ENCODE data around the gene SLC38A9. TPM values are rescaled to one million over a fixed set of nuclear protein-coding genes. Genes with fewer than 3 reads are reported as not detected.
A peak's percentile ranks its signal among the peaks of the same experiment; 100 is the strongest.

SLC38A9 gene
- polyA plus RNA-seq, 1 of the 3 experiments (the other 2 are of a cell fraction), result 6.9 TPM

DNA sequence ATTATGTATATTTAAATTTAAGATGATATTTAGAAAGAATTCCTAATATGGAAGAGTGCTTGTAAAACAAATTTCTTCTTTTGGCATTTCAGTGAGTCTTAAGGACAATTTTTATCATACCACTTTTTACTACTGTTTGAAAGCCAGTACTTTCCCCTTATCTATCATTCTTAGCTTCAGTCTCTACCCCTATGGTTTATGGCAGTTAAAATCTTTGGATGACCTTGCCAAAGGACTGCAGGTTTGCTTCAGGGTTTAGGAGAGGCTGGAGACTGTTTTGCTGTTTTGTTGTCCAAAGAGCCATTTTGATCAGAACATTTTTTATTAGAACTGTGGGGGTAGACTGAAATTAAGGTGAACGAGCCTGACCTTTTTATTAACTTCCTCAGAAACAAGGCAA is 30.8 kb downstream of the SLC38A9 start (continued):
- TF ChIP-seq, protein P1, sequence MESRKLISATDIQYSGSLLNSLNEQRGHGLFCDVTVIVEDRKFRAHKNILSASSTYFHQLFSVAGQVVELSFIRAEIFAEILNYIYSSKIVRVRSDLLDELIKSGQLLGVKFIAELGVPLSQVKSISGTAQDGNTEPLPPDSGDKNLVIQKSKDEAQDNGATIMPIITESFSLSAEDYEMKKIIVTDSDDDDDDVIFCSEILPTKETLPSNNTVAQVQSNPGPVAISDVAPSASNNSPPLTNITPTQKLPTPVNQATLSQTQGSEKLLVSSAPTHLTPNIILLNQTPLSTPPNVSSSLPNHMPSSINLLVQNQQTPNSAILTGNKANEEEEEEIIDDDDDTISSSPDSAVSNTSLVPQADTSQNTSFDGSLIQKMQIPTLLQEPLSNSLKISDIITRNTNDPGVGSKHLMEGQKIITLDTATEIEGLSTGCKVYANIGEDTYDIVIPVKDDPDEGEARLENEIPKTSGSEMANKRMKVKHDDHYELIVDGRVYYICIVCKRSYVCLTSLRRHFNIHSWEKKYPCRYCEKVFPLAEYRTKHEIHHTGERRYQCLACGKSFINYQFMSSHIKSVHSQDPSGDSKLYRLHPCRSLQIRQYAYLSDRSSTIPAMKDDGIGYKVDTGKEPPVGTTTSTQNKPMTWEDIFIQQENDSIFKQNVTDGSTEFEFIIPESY (IDR thresholded peaks at IDR 0.05; ENCODE audit: borderline replicate concordance, low read depth), result no peak
- TF ChIP-seq MXI1 (IDR thresholded peaks at IDR 0.05; ENCODE audit: low read depth, low read length) (no peak), SIN3A (IDR thresholded peaks at IDR 0.05; ENCODE audit: borderline replicate concordance, low read depth, low read length) (no peak), FOXM1 (IDR thresholded peaks at IDR 0.05; ENCODE audit: low read depth) (no peak)
- TF ChIP-seq, protein P2, sequence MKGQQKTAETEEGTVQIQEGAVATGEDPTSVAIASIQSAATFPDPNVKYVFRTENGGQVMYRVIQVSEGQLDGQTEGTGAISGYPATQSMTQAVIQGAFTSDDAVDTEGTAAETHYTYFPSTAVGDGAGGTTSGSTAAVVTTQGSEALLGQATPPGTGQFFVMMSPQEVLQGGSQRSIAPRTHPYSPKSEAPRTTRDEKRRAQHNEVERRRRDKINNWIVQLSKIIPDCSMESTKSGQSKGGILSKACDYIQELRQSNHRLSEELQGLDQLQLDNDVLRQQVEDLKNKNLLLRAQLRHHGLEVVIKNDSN (IDR thresholded peaks at IDR 0.05; ENCODE audit: borderline replicate concordance, low read depth), result no peak

DNA sequence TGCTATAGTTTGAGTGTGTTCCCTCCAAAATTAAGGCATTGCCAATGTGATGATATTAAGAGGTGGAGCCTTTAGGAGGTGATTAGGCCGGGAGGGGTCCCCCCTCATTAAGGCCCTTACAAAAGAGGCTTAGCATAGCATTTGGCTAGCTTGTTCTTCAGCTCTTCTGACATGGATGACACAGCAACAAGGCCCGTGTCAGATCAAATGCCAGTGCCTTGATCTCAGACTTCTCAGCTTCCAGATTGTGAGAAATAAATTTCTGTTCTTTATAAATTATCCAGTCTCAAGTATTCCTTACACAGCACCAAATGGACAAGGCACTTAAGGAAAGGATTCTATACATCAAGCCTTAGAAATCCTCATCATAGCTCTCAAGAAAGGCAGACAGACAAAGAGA is 31.8 kb downstream of the SLC38A9 start:
- Histone ChIP-seq H3K4me3 (ENCODE audit: low read depth in 2 of 2, low read length in 1 of 2) (no peak overlapping the region), H3K9me3 (no peaks in the 10 kb centered on the region), H3K36me3 (replicated peaks in 1 of 2; ENCODE audit: control insufficient read depth in 1 of 2, insufficient read depth in 2 of 2, low read length in 1 of 2) (no peaks in the 10 kb centered on the region), H3K4me1 (ENCODE audit: control insufficient read depth in 1 of 2, insufficient read depth in 2 of 2, low read depth in 1 of 2, low read length in 1 of 2) (no peaks in the 10 kb centered on the region; a peak in 1 of 4 replicates), H3K9me2 (no peaks in the 10 kb centered on the region), H3K27ac (ENCODE audit: low read depth in 2 of 2, low read length in 1 of 2) (peak overlapping the region in 1 of 2 experiments; percentile 3; a peak in 1 of 4 replicates), H3F3A (replicated peaks; ENCODE audit: insufficient read depth) (peaks cover 7% of the 10 kb centered on the region), H4K20me1 (ENCODE audit: insufficient read depth) (no peaks in the 10 kb centered on the region), H3K9ac (no peak overlapping the region), H2AFZ (ENCODE audit: low read depth) (no peak overlapping the region), H3K79me2 (ENCODE audit: insufficient read depth) (no peaks in the 10 kb centered on the region; the same call in 1 of the 2 replicates), H3K4me2 (peak overlapping the region; percentile 39), H3K27me3 (ENCODE audit: insufficient read depth) (no peaks in the 10 kb centered on the region)
- WGBS (ENCODE audit: low lambda C conversion rate), result 50% methylated on average over 2 of the region's 2 CpGs
- no peak for DNase-seq
- TF ChIP-seq YY1 (IDR thresholded peaks at IDR 0.05; ENCODE audit: low read depth), result no peak
- CTCF ChIA-PET, result interaction anchor here (3.2 kb wide), 1 partner anchor 11 kb away, joined by 15 read pairs; no protein-coding TSS in a partner anchor
- POLR2A ChIA-PET, result no interaction called here

DNA sequence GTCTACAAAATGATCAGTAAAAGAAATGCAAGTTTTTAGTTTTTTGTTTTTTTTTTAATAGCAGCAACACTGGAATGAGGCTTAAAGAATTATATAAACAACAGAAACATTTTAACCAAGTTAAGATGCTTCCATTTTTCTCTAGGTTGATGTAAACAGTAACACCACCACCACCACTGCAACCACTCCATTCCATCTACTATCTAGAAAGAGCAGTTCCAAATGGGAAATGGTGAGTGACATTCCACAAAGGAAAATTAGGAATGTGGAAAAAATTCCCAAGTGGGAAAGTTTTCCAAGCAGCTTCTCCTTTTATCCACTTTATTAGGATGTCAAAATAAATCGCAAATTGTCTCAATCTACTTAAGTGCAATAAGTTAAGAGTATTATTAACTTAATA is 32.6 kb downstream of the SLC38A9 start:
- no peak for DNase-seq
- Histone ChIP-seq H3K79me2 (ENCODE audit: insufficient read depth) (no peaks in the 10 kb centered on the region; the same call in 1 of the 2 replicates), H3K4me3 (ENCODE audit: low read depth in 2 of 2, low read length in 1 of 2) (no peak overlapping the region), H3K27me3 (ENCODE audit: insufficient read depth) (no peaks in the 10 kb centered on the region), H2AFZ (ENCODE audit: low read depth) (no peak overlapping the region), H3K36me3 (replicated peaks in 1 of 2; ENCODE audit: control insufficient read depth in 1 of 2, insufficient read depth in 2 of 2, low read length in 1 of 2) (no peaks in the 10 kb centered on the region), H3K4me1 (ENCODE audit: control insufficient read depth in 1 of 2, insufficient read depth in 2 of 2, low read depth in 1 of 2, low read length in 1 of 2) (no peaks in the 10 kb centered on the region; a peak in 2 of 4 replicates), H3K9ac (no peak overlapping the region), H3K27ac (ENCODE audit: low read depth in 2 of 2, low read length in 1 of 2) (no peak overlapping the region), H4K20me1 (ENCODE audit: insufficient read depth) (no peaks in the 10 kb centered on the region), H3K9me3 (no peaks in the 10 kb centered on the region), H3K9me2 (no peaks in the 10 kb centered on the region), H3K4me2 (no peak overlapping the region), H3F3A (replicated peaks; ENCODE audit: insufficient read depth) (peaks cover 10% of the 10 kb centered on the region)
- WGBS (ENCODE audit: low lambda C conversion rate), result 88% methylated on average over 1 of the region's 1 CpG
- CTCF ChIA-PET, result interaction anchor here (3.2 kb wide), 1 partner anchor 12 kb away, joined by 15 read pairs; no protein-coding TSS in a partner anchor
- POLR2A ChIA-PET, result no interaction called here
- TF ChIP-seq, protein P3, sequence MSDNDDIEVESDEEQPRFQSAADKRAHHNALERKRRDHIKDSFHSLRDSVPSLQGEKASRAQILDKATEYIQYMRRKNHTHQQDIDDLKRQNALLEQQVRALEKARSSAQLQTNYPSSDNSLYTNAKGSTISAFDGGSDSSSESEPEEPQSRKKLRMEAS (IDR thresholded peaks at IDR 0.05; ENCODE audit: low read depth), result no peak
- TF ChIP-seq JUND (IDR thresholded peaks at IDR 0.05), result no peak
- TF ChIP-seq TEAD4 (IDR thresholded peaks at IDR 0.05; ENCODE audit: borderline replicate concordance, insufficient read depth), result no peak
- no peak for TF ChIP-seq RCOR1 (IDR thresholded peaks at IDR 0.05; ENCODE audit: low read length)
- TF ChIP-seq, protein P4, sequence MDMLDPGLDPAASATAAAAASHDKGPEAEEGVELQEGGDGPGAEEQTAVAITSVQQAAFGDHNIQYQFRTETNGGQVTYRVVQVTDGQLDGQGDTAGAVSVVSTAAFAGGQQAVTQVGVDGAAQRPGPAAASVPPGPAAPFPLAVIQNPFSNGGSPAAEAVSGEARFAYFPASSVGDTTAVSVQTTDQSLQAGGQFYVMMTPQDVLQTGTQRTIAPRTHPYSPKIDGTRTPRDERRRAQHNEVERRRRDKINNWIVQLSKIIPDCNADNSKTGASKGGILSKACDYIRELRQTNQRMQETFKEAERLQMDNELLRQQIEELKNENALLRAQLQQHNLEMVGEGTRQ (IDR thresholded peaks at IDR 0.05; ENCODE audit: borderline replicate concordance, low read depth, low read length), result no peak
- TF ChIP-seq FOXM1 (IDR thresholded peaks at IDR 0.05; ENCODE audit: low read depth), result no peak
- no peak for TF ChIP-seq MEF2A (IDR thresholded peaks at IDR 0.05; ENCODE audit: borderline replicate concordance, low read depth)
- TF ChIP-seq, protein P5, sequence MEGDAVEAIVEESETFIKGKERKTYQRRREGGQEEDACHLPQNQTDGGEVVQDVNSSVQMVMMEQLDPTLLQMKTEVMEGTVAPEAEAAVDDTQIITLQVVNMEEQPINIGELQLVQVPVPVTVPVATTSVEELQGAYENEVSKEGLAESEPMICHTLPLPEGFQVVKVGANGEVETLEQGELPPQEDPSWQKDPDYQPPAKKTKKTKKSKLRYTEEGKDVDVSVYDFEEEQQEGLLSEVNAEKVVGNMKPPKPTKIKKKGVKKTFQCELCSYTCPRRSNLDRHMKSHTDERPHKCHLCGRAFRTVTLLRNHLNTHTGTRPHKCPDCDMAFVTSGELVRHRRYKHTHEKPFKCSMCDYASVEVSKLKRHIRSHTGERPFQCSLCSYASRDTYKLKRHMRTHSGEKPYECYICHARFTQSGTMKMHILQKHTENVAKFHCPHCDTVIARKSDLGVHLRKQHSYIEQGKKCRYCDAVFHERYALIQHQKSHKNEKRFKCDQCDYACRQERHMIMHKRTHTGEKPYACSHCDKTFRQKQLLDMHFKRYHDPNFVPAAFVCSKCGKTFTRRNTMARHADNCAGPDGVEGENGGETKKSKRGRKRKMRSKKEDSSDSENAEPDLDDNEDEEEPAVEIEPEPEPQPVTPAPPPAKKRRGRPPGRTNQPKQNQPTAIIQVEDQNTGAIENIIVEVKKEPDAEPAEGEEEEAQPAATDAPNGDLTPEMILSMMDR (IDR thresholded peaks at IDR 0.05), result no peak
- no peak for TF ChIP-seq TAF1 (IDR thresholded peaks at IDR 0.05; ENCODE audit: borderline replicate concordance, low read depth, low read length)
- no peak for TF ChIP-seq RFX5 (IDR thresholded peaks at IDR 0.05; ENCODE audit: low read length)
- TF ChIP-seq, protein P6, sequence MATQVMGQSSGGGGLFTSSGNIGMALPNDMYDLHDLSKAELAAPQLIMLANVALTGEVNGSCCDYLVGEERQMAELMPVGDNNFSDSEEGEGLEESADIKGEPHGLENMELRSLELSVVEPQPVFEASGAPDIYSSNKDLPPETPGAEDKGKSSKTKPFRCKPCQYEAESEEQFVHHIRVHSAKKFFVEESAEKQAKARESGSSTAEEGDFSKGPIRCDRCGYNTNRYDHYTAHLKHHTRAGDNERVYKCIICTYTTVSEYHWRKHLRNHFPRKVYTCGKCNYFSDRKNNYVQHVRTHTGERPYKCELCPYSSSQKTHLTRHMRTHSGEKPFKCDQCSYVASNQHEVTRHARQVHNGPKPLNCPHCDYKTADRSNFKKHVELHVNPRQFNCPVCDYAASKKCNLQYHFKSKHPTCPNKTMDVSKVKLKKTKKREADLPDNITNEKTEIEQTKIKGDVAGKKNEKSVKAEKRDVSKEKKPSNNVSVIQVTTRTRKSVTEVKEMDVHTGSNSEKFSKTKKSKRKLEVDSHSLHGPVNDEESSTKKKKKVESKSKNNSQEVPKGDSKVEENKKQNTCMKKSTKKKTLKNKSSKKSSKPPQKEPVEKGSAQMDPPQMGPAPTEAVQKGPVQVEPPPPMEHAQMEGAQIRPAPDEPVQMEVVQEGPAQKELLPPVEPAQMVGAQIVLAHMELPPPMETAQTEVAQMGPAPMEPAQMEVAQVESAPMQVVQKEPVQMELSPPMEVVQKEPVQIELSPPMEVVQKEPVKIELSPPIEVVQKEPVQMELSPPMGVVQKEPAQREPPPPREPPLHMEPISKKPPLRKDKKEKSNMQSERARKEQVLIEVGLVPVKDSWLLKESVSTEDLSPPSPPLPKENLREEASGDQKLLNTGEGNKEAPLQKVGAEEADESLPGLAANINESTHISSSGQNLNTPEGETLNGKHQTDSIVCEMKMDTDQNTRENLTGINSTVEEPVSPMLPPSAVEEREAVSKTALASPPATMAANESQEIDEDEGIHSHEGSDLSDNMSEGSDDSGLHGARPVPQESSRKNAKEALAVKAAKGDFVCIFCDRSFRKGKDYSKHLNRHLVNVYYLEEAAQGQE (IDR thresholded peaks at IDR 0.05; ENCODE audit: low read depth, low read length), result no peak
